Kidney (tissue), 14 donors: ENCODE measurements around the gene RGS21. TPM values are rescaled to one million over a fixed set of nuclear protein-coding genes. Genes with fewer than 3 reads are reported as not detected.

Experiments
- DNase-seq, 5 donors: peaks; one replicate each; pipeline ENCODE4 v3.0.0-alpha.2; 2013 to 2020
- FAIRE-seq: peaks from 2 replicates; lab custom pipeline; 2012; peaks lifted over from hg19 to GRCh38; lab: Jason Lieb, UNC
- H3K27ac ChIP-seq, 2 donors: one replicate each; pipeline ENCODE4 v1.7.0; 2013; ENCODE audit warnings: low read depth in 2 of 2, low read length in 2 of 2, inconsistent platforms in 1 of 2
- H3K27me3 ChIP-seq: one replicate; pipeline ENCODE4 v1.7.1; 2013; ENCODE audit warnings: low read length, inconsistent platforms; ENCODE audit not compliant: control insufficient read depth, insufficient read depth
- H3K36me3 ChIP-seq, 3 donors: one replicate each; pipeline versions ENCODE4 v1.7.0 to v1.7.1; 2013; ENCODE audit warnings: low read length in 3 of 3, control low read depth in 1 of 3, inconsistent platforms in 1 of 3; ENCODE audit not compliant: insufficient read depth in 3 of 3, control insufficient read depth in 2 of 3
- H3K4me1 ChIP-seq, 3 donors: one replicate each; pipeline versions ENCODE4 v1.7.0 to v1.7.1; 2013; ENCODE audit warnings: low read length in 3 of 3, inconsistent platforms in 1 of 3, low read depth in 1 of 3; ENCODE audit not compliant: control insufficient read depth in 2 of 3, insufficient read depth in 2 of 3
- H3K4me3 ChIP-seq, 3 donors: one replicate each; pipeline versions ENCODE4 v1.7.0 to v1.8.1; 2013; ENCODE audit warnings: low read length in 3 of 3, control low read depth in 1 of 3, inconsistent platforms in 1 of 3
- H3K9ac ChIP-seq, 3 donors: one replicate each; pipeline versions ENCODE4 v1.7.0 to v1.7.1; 2013; ENCODE audit warnings: low read length in 3 of 3, control low read depth in 1 of 3, inconsistent platforms in 1 of 3
- H3K9me3 ChIP-seq, 3 donors: one replicate each; pipeline versions ENCODE4 v1.7.0 to v1.7.1; 2013; ENCODE audit warnings: low read length in 3 of 3, control low read depth in 1 of 3, inconsistent platforms in 1 of 3; ENCODE audit not compliant: control insufficient read depth in 2 of 3, insufficient read depth in 1 of 3
- intact Hi-C: fragments of 100-400 bp; cut with DNase I; formaldehyde crosslinking; loops from one replicate; pipeline ENCODE4 v1.11.1; 2022
- polyA plus RNA-seq: library from polyadenylated mRNA; stranded (reverse); fragments of 350-450 nt; fragmentation: Illumina TruSeq; extraction: RNeasy Lipid Tissue Mini Kit (QIAGEN cat#74804); gene quantifications from one replicate; pipeline ENCODE4 v1.2.3, GENCODE V29; 2014; ENCODE audit warnings: low read depth, low replicate concordance; ENCODE audit not compliant: insufficient read depth
- total RNA-seq: library from RNA; stranded (reverse); fragmentation: NEBNext Ultra II Directional; extraction: Animal tissue kit (Norgen Biotek cat#: 25700); gene quantifications from one replicate; pipeline ENCODE4 v1.2.1, GENCODE V29; 2021
- TF ChIP-seq, protein P1 (sequence below): IDR thresholded peaks from 3 replicates; pipeline ENCODE4 v1.5.1; 2012; ENCODE audit warnings: mild to moderate bottlenecking, moderate library complexity, borderline replicate concordance; ENCODE audit not compliant: insufficient read depth; ENCODE audit errors: extremely low read depth
- donor health status: control.
- donor health status: control.
- donor health status: control.
- donor health status: control.
- donor health status: control.
- donor health status: DM: yes; HTN: yes; CAD: no.
- donor health status: Normal renal cell carcinoma (clear cell type).

The RGS21 gene
- total and polyA plus RNA-seq, 2 donors from 2014 or later = not detected

DNA sequence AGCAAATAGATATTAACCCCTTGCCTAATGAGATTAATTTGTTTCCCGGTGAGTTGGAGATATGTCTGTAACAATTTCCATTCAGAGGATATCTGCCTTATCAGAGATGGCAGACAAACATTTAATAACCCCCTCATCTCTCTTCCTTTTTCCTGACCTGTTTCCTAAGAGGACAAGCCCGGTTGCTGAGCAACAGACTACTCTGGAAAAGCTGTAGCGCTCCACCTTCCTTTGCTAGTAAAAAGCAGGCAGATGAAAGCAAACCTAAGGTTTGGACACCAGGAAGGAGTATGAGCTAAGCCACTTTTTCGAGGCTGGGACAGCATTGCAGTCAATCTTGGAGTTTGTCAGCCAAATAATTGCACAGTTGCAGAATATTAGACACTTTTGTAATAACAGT lies 82.4 kb downstream of the RGS21 start:
- Histone ChIP-seq H3K27me3 (no peaks in the 10 kb centered on the region), H3K4me1 (no peaks in the 10 kb centered on the region), H3K27ac (no peak overlapping the region), H3K9ac (no peak overlapping the region), H3K9me3 (no peaks in the 10 kb centered on the region), H3K4me3 (no peak overlapping the region), H3K36me3 (no peaks in the 10 kb centered on the region)
- intact Hi-C loops = no loop called here
- TF ChIP-seq, protein P1, sequence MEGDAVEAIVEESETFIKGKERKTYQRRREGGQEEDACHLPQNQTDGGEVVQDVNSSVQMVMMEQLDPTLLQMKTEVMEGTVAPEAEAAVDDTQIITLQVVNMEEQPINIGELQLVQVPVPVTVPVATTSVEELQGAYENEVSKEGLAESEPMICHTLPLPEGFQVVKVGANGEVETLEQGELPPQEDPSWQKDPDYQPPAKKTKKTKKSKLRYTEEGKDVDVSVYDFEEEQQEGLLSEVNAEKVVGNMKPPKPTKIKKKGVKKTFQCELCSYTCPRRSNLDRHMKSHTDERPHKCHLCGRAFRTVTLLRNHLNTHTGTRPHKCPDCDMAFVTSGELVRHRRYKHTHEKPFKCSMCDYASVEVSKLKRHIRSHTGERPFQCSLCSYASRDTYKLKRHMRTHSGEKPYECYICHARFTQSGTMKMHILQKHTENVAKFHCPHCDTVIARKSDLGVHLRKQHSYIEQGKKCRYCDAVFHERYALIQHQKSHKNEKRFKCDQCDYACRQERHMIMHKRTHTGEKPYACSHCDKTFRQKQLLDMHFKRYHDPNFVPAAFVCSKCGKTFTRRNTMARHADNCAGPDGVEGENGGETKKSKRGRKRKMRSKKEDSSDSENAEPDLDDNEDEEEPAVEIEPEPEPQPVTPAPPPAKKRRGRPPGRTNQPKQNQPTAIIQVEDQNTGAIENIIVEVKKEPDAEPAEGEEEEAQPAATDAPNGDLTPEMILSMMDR = no peak
- no peak for DNase-seq
- no peak for FAIRE-seq

DNA sequence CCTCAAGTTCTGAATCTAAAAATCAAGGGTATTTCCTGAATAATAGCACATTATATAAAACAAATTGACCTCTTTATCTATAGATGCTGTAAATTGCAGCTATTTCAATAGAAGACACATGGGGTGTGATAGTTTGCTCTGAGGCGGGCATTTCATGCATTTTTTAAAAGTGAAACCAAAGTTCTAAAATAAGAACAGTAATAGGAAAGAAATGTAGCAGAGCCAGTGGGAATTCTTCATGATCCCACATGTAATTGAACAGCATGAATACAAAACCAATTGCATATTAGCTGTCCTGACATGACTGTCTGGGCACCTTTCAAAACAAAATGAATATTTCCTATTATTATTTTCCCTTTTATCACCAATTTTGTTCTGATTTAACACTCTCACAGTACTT lies 85.0 kb downstream of the RGS21 start:
- TF ChIP-seq, protein P1 = no peak
- DNase-seq (no peak), FAIRE-seq (no peak)
- Histone ChIP-seq H3K27ac (no peak overlapping the region), H3K4me3 (no peak overlapping the region), H3K27me3 (no peaks in the 10 kb centered on the region), H3K4me1 (no peaks in the 10 kb centered on the region), H3K36me3 (no peaks in the 10 kb centered on the region), H3K9ac (no peak overlapping the region), H3K9me3 (no peaks in the 10 kb centered on the region)
- intact Hi-C loops = no loop called here

DNA sequence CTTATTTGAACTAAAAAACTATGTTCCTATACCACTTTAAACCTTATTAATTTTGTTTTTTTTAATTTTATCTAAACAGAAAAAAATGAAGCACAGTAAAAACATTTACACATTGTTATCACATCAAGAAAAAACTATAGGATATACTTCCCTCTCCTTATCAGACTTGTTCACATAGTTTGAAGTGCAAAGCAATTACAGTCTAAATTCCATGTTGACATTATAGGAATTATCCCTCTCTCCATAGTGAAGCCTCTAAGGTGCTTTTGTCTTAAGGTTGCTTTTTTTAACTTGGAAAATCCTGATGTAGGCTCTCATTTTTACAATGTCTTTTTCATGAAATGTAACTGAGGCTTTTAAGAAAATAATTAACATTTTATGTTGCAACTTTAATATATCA lies 85.8 kb downstream of the RGS21 start:
- H3K36me3 ChIP-seq = no peaks in the 10 kb centered on the region
- no peaks in the 10 kb centered on the region for H3K4me1 ChIP-seq
- no peak overlapping the region for H3K27ac ChIP-seq
- TF ChIP-seq, protein P1 = no peak
- intact Hi-C loops = no loop called here
- H3K4me3 ChIP-seq = no peak overlapping the region
- H3K9ac ChIP-seq = no peak overlapping the region
- FAIRE-seq (no peak), DNase-seq (no peak)
- H3K27me3 ChIP-seq = no peaks in the 10 kb centered on the region
- no peaks in the 10 kb centered on the region for H3K9me3 ChIP-seq

DNA sequence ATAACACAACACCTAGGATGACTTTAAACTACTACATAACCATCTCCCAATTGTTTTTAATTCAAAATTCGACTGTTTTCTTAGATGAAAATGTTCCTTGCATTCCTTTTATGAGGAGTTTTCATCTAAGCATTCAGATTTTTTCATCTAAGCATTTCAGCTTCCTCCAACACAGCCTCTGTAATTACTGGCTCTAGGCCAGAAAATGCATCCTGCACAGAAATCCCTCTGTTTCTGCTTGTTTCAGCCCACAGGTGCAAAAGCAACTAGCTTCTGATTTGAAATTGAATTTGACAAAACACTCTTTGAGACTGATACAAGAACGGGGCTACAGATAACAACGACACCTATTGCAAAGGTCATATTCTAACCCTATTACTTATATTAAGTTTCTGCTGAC lies 90.4 kb downstream of the RGS21 start:
- H3K9me3 ChIP-seq = no peaks in the 10 kb centered on the region
- intact Hi-C loops = no loop called here
- no peaks in the 10 kb centered on the region for H3K36me3 ChIP-seq
- H3K27ac ChIP-seq = no peak overlapping the region
- FAIRE-seq (no peak), DNase-seq (no peak)
- no peak overlapping the region for H3K4me3 ChIP-seq
- TF ChIP-seq, protein P1 = no peak
- H3K27me3 ChIP-seq = no peaks in the 10 kb centered on the region
- no peaks in the 10 kb centered on the region for H3K4me1 ChIP-seq
- H3K9ac ChIP-seq = no peak overlapping the region
